GM18907 (cell line): ENCODE data around the gene LRRC74A.
"Not testable (repeated sequence)": the region's sequence is repeated elsewhere in the genome, so short reads cannot be mapped to it uniquely, and the experiment has no call there.

Experiments used
- ATAC-seq: cut with Tn5 transposase; IDR thresholded peaks from one replicate; pipeline ENCODE4 v1.9.1; 2021; ENCODE audit warnings: mild to moderate bottlenecking, moderate library complexity; ENCODE audit not compliant: unreplicated experiment

Gene LRRC74A

DNA sequence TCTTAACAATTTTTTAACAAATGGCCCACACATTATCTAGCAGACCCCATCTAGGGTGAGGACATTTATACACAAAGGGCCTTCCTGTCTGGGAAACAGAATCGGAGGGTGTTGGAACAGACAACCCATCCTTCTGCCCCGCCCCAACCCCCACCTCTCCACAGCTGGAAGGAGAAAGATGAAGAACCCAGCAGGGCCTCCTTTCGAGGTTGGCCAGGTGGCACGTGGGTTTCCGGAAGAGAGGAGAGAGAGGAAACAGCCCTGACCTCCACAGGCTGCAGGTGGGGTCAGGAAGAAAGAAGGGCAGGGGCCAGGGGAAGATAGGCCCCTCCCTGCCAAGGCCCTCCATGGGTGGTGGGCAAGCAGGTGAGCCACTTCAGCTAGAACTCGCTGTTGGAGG lies 57.2 kb downstream of the LRRC74A start:
- ATAC-seq = no peak

DNA sequence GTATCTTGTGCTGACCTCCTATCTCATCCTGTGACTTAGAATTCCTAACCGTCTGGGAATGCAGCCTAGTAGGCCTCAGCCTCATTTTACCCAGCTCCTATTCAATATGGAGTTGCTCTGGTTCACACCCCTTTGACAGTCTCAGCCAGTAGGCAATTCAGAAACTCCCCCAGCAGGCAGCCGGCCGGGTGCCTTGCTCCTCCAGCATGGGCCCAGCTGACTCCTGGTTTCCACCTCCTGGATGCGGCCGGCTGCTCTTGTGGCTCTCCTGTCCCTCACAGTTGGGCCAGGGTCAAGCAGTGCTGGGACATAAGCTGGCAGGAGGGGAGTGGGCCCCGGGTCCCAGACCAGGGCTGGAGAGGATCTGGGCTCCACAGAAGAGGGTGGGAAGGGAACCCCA lies 58.2 kb downstream of the LRRC74A start:
- ATAC-seq = no peak

DNA sequence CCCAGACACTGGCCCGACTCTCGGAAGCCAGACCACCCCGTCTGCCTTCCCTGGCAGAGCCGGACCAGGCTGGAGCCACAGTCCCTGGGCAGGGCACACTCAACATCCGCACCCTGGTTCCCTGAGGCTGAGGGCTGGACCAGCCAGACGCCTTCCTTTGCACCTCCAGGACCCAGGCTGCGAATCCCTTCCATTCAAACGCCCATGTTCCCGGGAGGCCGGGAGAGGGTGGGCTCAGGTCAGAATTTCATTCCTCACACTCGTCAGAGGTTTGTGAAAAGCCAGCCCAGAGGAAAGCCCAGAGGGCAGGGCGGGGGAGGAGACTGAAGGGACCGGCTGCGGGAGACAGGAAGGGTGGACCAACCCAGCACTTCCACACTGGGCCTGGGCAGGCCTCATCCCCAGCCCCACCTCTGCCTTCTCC lies 58.7 kb downstream of the LRRC74A start:
- ATAC-seq = no peak

DNA sequence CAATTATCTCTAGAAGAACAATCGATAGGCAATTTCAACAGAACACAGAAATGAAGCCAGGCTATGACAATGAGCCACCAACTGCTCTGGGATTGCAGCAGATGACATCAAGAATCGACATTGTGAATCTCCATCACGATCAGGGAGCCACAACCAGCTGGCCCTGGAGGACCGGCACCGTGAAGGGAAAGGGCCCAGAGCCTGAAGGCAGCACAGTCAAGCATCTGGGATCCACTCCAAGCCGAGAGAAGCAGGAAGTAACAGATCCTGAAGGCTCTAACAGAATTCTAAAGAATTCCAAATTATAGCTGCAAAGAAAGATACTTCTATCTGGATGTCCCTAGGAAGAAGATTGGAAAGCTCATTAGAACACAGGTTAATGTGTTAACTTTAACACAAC lies 61.0 kb downstream of the LRRC74A start:
- no peak for ATAC-seq

DNA sequence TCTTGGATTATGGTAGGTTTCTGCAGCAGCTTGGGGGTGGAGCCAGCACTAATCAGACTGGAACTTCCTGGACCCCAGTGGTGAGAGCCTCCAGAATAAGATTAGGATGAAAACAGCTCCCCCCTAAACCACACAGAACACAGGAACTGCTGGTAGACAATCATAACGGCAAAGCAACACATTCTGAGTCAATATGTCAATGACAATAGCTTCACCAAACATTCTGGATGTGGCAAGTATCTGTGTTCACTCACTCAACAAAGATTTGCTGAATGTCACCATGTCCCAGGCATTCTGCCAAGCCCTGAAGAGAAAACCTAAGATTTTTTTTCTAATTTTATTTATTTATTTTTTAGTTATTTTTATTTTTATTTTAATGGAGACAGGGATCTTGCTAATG lies 65.2 kb downstream of the LRRC74A start:
- no peak for ATAC-seq

DNA sequence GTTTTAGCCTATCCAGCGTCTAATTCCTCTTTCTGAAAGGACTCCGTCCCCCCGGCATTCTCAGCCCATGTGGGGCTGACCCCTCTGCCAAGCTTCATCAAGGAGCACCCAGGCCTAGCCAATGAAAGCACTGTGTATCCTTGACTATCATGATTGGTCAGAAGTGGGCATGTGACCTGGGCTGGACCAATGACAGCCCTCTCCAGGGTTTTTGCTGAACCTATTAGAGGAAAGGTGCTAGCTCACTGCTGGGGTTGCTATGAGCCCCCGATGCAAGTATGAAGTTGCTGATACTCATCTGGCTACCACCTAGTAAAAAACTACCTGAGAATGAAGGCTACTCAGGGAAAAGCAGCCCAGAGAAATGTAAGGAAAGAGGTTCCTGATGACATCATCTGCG lies 68.1 kb downstream of the LRRC74A start:
- no peak for ATAC-seq

DNA sequence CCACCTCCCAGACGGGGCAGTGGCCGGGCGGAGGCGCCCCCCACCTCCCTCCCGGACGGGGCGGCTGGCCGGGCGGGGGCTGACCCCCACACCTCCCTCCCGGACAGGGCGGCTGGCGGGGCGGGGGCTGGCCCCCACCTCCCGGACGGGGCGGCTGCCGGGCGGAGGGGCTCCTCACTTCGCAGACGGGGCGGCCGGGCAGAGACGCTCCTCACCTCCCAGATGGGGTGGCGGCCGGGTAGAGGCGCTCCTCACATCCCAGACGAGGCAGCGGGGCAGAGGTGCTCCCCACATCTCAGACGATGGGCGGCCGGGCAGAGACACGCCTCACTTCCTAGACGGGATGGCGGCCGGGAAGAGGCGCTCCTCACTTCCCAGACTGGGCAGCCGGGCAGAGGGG lies 71.8 kb downstream of the LRRC74A start:
- ATAC-seq = not testable (repeated sequence)

DNA sequence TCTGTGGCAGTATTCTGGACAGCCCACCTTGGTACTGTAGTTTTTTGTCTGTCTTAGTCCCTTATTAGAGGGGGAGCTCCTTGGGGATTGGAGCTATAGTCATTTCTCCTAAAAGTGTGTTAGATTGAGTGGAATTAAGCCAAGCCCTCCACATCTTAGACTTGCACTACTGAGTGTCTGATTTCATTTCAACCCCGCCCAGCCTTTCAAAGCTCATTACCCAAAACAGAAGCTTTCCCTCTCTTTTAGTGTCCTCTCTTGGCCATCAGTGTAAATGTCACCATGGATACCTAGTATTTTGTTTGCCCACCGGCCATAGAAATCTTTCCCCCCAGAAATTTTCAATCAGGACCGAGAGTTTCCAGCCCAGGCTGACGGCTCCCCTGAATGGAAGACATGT lies 74.5 kb downstream of the LRRC74A start:
- ATAC-seq = no peak

DNA sequence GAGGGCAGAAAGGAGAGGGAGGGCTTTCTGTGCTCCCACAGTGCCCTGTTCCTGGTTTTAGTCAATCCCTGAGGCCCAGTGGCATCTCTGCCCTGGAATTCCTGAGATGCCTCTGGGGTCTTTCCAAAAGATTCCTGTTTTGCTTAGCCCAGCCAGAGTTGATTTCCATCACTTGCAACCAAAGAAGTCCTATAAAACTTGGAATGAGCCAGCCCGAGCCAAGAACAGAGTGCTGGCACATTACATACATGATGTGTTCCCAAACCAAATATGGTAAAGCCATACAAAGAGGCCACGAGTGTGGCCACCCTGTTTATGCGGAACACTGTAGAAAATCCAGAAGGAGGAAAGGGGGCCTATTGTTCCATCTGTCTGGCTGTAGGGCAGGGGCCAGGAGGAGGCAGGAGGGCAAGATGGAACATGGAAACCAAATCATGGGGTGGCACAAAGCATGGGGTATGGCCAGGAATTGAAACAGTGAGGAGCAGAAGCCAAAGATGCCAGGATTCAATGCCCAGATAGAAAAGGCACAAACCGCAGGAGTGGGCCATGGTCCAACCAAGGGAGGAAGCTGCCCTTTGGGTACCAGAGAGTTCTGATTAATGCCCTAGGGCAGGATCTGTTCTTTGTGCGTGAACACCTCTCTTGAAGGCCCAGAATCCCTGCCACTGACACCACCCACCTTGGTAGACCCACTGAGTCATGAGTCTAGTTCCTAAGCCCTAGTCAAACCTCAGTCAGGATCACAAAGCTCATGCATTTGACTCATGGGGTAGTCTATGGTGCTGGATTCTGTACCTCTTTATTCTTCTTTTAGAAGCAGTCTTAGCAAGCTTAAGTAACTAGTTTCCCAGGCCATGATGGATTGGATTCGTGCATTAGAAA lies 75.2 kb downstream of the LRRC74A start:
- ATAC-seq = no peak

DNA sequence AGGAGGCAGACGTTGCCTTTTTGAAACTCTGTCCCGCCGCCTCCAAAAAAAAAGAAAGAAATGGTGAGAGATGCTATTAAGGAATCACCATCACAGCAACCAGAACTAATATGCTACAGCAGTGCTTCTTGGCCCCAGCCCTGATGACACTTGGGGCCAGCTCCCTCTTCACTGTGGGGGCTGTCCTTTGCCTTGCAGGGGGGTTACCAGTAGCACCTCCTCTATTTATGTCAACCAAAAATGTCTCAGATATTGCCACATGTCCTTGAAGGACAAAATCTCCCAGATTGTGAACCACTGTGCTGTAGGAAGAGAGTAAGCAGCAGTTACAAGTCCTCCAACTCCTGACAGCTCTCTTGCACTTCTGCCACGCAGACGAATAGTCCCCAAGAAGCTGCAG lies 76.4 kb downstream of the LRRC74A start:
- no peak for ATAC-seq

DNA sequence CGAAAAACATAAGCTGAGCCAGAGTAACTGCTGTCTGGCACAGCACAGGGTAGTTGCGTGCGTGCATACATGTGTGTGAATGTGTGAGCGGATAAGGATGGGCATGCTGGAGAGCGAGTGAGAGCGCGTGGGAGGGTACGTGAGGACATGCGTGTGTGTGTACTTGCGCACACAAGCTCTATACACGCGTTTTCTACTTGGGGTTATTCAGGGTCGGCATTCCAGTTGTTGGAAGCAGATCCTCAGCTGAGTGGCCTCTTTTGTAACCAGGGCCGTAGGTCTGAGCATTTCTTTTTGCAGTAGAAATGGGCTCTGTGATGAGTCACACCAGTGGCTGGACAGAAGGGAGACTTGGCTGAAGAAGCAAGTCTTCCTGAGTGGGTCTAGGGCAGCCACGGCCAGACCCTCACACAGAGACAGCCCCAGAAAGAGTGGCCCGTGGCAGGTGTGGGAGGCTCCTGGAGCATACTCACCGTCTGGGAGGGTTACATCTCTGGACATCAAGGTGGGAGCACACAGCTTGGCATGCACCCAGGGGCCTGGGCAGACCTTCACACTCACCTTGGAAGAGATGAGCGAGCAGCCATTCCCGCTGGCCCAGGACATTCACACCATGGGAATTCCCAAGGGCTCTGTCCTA lies 78.0 kb downstream of the LRRC74A start:
- ATAC-seq = no peak

DNA sequence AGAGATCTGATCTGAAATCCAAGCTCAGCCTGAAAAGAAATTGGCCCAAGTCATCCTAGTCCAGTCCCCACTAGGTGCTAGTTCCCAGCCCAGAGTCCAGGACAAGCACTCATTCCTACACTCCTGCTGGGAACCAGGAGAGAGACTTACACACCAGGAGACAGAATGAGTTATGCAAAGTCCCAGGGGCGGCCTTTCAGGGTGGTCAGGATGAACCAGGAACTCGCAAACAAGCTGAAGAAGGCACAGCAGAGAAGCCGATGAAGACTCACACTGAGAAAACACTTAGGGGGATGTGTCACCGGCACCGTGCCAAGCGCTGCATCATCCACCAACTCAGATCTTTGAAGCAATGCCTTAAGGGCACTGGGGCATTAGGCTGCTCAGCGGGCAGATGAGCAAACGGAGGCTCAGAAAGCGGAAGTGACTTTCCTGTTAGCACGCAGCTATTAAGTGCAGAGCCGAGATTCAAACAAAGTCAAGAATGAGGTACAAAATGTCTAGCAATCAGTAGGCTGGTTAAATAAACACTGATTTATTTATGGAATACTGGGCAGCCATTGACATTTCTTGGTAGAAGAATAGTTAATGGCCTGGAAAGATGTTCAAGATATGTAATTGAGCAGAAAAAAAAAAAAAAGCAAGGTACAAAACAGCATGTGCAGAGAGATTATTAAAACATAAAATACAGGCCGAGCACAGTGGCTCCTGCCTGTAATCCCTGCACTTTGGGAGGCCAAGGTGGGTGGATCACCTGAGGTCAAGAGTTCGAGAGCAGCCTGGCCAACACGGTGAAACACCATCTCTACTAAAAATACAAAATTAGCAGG lies 78.7 kb downstream of the LRRC74A start:
- ATAC-seq = peak; percentile 84

DNA sequence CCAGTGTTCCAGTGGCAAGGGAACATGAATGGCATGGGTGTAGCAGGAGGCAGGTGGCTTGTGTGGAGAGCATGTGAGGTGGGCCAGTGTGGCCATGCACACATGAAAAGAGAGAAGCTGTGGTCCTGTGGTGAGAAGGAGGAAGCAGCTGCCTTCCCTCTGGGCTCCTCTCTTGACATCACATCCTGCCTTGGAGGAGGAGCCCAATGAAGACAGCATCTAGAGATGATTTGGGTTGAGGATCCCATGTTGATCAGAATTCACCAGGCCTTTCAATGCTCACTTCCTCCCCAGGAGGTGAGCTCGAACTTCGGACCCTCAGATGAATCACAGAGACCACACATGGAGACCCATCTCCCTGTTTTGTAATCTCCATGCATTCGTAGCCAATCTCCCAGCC lies 82.6 kb downstream of the LRRC74A start:
- peak; percentile 44 for ATAC-seq

DNA sequence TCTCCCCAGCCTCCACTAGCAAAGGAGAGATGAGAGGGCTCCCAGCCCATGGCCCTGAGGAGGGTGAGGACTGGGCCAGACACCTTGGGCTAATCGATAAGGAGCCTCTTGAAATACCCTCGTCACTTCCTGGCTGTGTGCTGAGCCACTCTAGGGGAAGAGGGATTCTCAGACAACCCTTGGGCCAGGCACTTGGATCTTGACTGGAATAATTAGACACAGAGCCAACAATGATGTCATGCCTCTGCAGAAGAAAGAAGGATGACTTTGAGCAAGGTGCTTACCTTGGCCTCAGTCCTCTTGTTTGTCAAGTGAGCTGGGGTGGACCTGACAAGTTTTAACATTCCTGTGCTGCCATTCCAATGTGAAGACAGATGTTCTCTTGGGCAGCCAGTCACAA lies 83.1 kb downstream of the LRRC74A start:
- ATAC-seq = no peak

DNA sequence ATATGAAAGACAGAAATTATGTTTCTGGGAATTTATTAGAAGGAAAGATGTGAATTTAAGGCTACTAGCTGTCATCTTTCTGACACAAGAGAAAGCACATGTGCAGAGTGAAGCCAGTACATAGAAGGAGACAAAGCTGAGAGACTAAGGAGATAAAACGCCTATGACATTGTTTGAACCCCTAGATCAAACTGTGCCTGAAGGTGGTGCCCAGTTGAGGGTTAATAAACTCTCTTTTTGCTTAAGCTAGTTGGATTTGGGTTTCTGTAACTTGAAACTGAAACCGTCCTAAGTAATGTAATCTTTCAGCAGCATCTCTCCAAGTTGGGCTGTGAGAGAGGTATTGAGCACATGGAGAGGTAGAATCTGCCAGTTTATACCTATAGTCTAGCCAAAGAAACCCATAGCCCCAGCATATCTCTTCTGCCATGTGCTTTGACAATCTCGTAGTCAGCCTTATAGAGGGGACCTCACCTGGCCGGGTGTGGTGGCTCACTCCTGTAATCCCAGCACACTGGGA lies 84.2 kb downstream of the LRRC74A start:
- no peak for ATAC-seq

DNA sequence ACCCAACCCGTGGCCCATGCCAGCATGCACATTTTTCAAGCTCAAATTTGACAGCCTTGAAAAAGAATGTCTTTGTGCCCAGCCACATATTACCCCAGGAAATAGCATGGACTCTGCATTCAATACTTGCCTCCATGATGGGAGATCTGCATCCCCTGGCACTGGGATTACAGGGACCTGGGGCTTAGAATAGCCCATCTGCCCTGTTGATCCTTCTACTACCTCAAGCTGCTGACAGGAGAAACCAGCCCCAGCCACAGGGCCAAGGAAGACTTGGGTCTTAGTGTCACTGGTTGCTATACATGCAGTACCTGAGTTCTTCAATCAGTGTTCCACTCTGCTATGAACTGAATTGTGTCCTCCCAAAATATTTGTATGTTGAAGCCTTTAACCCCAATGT lies 85.3 kb downstream of the LRRC74A start:
- ATAC-seq = no peak

DNA sequence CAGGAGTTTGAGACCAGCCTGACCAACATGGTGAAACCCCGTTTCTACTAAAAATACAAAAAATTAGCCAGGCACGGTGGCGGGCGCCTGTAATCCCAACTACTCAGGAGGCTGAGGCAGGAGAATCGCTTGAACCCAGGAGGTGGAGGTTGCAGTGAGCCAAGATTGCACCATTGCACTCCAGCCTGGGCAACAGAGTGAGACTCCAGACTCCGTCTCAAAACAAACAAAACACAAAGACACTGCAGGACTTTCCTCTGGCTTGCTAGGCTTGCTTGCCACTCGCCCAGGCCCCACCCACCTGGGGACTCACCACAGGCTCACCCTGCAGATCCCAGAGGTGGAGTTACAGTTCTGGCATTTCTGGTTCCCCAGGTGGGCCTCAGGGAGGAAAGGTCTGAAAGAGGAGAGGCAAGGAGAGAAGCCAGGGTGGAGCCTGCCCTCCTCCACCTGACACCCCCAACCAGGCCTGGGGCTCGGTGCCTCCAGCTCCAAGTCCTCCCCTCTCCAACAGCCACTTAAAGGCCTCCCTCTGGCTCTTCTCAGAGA lies 88.4 kb downstream of the LRRC74A start:
- ATAC-seq = not testable (repeated sequence)

DNA sequence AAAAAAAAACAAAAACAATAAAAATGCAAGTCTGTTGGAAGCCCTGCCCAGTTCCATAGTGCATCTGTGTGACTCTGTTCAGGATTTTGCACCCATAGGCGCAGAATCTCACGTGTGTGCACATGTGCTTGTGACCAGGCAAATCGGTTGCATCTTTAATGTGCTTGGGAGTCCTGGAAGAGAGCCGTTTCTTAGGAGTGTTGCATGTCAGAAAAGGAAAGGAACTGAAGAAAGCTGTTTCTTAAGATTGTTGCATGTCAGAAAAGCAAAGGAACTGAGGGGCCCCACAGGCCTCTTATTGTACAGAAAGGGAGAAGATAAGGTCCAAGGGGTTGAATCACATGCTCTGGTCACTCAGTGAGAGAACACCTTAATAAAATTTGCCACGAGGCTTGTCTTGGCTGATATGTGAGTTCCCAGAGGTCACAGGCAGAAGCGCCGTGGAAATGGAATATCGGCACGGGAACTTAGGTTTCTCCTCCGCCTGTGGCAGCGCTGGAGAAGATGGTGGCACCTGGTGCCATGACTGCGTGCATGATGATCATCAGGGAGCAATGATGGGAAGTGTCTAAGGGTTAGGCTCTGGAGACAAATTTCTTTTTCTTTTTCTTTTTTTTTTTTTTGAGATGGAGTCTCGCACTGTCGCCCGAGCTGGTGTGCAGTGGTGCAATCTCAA lies 90.0 kb downstream of the LRRC74A start:
- ATAC-seq = no peak

DNA sequence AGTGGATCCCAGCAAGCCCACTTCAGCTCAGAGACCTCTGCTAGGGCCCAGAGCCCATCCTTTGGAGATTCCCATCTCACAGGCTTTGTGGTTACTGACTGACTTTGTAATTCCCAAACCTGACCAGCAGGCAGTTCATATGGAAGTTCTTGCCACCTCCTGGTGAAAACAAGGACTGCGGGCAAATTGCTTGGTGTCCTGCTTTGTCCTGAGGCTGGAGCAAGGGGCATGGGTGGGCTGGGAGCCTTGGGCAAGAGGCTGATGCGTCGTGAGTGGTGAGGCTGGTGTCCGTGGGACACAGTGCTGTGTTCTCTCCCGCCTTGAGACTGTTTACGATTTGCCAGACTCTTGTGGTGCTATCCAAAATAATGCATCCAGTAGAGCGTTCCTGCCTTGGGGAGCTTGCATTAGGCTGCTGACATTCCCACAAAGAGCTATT lies 91.0 kb downstream of the LRRC74A start:
- ATAC-seq = no peak

DNA sequence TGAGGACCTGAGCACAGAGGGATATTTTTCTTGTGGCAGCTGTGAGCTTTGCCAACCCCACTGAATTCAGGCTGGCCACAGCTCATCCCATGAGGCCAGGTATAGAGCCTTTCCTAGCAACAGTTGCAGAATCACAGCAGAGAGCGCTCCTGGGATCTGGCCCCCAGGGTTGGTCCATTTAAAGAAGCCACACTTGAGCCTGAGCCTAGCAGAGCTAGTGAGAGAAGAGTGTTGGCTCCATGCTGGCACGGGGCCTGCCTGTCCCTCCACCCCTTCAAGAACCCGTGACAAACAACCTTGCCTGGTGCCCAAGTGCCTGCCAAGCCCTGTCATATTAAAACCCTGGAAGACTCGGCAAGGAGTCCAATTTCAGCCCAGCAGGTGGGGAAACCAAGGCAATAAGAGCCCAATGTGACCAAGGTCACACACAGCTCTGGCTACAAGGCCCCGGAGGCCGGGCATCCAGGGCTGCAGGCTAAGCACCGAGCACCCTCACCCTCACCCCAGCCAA lies 91.6 kb downstream of the LRRC74A start:
- ATAC-seq = no peak
